Measurements from ENCODE around the gene ANKRD24. TPM values are rescaled to one million over a fixed set of nuclear protein-coding genes. Genes with fewer than 3 reads are reported as not detected.

The ANKRD24 gene
- total RNA-seq, 1 experiment from 2014 or later = 1.2 TPM

GRCh38 chr19:4258181-4258580, 75.7 kb downstream of the ANKRD24 start:
- intact Hi-C loops (cut with micrococcal nuclease) = no loop called here
- DNase-seq (ENCODE audit: unreplicated experiment) = no peak
- no peaks in the 10 kb centered on the region for H3K27me3 Mint-ChIP-seq (ENCODE audit: insufficient read depth, unreplicated experiment)
- H3K9me3 Mint-ChIP-seq (ENCODE audit: unreplicated experiment) = peaks cover 9% of the 10 kb centered on the region
- BruUV-seq (replicated peaks) = no TSS peak
- H3K27ac Mint-ChIP-seq (ENCODE audit: low read depth, unreplicated experiment) = no peak overlapping the region
- ChIA-PET CTCF (no interaction called here), POLR2A (interaction anchor here (0.7 kb wide), 1 partner anchor 9 kb away, joined by 3 read pairs; no protein-coding TSS in a partner anchor)
- no peaks in the 10 kb centered on the region for H3K4me1 Mint-ChIP-seq (ENCODE audit: insufficient read depth, unreplicated experiment)
- no peak overlapping the region for H3K4me3 Mint-ChIP-seq (ENCODE audit: unreplicated experiment)
- H3K36me3 Mint-ChIP-seq (ENCODE audit: insufficient read depth, unreplicated experiment) = peaks cover 97% of the 10 kb centered on the region
- TF ChIP-seq CTCF (IDR thresholded peaks at IDR 0.05; ENCODE audit: unreplicated experiment) = no peak

GRCh38 chr19:4260613-4261191, 78.2 kb downstream of the ANKRD24 start:
- H3K27ac Mint-ChIP-seq (ENCODE audit: low read depth, unreplicated experiment) = no peak overlapping the region
- ChIA-PET POLR2A (interaction anchor here (0.6 kb wide), 1 partner anchor 483 kb away, joined by 3 read pairs; no protein-coding TSS in a partner anchor), CTCF (interaction anchor here (0.6 to 0.8 kb wide), 2 partner anchors 14 to 275 kb away, joined by 3 read pairs; partner anchors contain the start of gene EEF2)
- BruUV-seq (replicated peaks) = no TSS peak
- intact Hi-C loops (cut with micrococcal nuclease) = no loop called here
- peaks cover 97% of the 10 kb centered on the region for H3K36me3 Mint-ChIP-seq (ENCODE audit: insufficient read depth, unreplicated experiment)
- no peaks in the 10 kb centered on the region for H3K9me3 Mint-ChIP-seq (ENCODE audit: unreplicated experiment)
- H3K27me3 Mint-ChIP-seq (ENCODE audit: insufficient read depth, unreplicated experiment) = no peaks in the 10 kb centered on the region
- no peak for TF ChIP-seq CTCF (IDR thresholded peaks at IDR 0.05; ENCODE audit: unreplicated experiment)
- no peaks in the 10 kb centered on the region for H3K4me1 Mint-ChIP-seq (ENCODE audit: insufficient read depth, unreplicated experiment)
- H3K4me3 Mint-ChIP-seq (ENCODE audit: unreplicated experiment) = no peak overlapping the region
- no peak for DNase-seq (ENCODE audit: unreplicated experiment)

- H3K27ac Mint-ChIP-seq (ENCODE audit: low read depth, unreplicated experiment) = no peak overlapping the region
- CTCF ChIA-PET = interaction anchor here (0.6 to 1.6 kb wide), 4 partner anchors 56 to 257 kb away, joined by 3 to 7 read pairs (median 4); no protein-coding TSS in a partner anchor
- H3K27me3 Mint-ChIP-seq (ENCODE audit: insufficient read depth, unreplicated experiment) = no peaks in the 10 kb centered on the region
- H3K36me3 Mint-ChIP-seq (ENCODE audit: insufficient read depth, unreplicated experiment) = peaks cover 84% of the 10 kb centered on the region
- BruUV-seq (replicated peaks) = no TSS peak
- intact Hi-C loops (cut with micrococcal nuclease) = no loop called here
- DNase-seq (ENCODE audit: unreplicated experiment) = no peak
- POLR2A ChIA-PET = no interaction called here
- peaks cover 5% of the 10 kb centered on the region for H3K4me1 Mint-ChIP-seq (ENCODE audit: insufficient read depth, unreplicated experiment)
- H3K4me3 Mint-ChIP-seq (ENCODE audit: unreplicated experiment) = no peak overlapping the region
- no peaks in the 10 kb centered on the region for H3K9me3 Mint-ChIP-seq (ENCODE audit: unreplicated experiment)
- no peak for TF ChIP-seq CTCF (IDR thresholded peaks at IDR 0.05; ENCODE audit: unreplicated experiment)
Observed at GRCh38 chr19:4264812-4265211, 82.3 kb downstream of the ANKRD24 start.

GRCh38 chr19:4266253-4267000, 83.9 kb downstream of the ANKRD24 start:
- ChIA-PET CTCF (interaction anchor here (0.5 to 2.9 kb wide), 23 partner anchors 10 to 289 kb away, joined by 3 to 33 read pairs (median 4); partner anchors contain the start of genes FSD1 and MPND), POLR2A (interaction anchor here (0.8 to 1.4 kb wide), 3 partner anchors 72 to 94 kb away, joined by 4 to 5 read pairs (median 4); partner anchors contain the start of gene STAP2)
- H3K9me3 Mint-ChIP-seq (ENCODE audit: unreplicated experiment) = no peaks in the 10 kb centered on the region
- BruUV-seq (replicated peaks) = no TSS peak
- H3K27ac Mint-ChIP-seq (ENCODE audit: low read depth, unreplicated experiment) = no peak overlapping the region
- H3K4me3 Mint-ChIP-seq (ENCODE audit: unreplicated experiment) = no peak overlapping the region
- H3K36me3 Mint-ChIP-seq (ENCODE audit: insufficient read depth, unreplicated experiment) = peaks cover 74% of the 10 kb centered on the region
- no peak for TF ChIP-seq CTCF (IDR thresholded peaks at IDR 0.05; ENCODE audit: unreplicated experiment)
- H3K27me3 Mint-ChIP-seq (ENCODE audit: insufficient read depth, unreplicated experiment) = no peaks in the 10 kb centered on the region
- no peak for DNase-seq (ENCODE audit: unreplicated experiment)
- intact Hi-C loops (cut with micrococcal nuclease) = no loop called here
- peaks cover 5% of the 10 kb centered on the region for H3K4me1 Mint-ChIP-seq (ENCODE audit: insufficient read depth, unreplicated experiment)

Measured in MCF 10A (cell line).